ENCODE results near the gene TNNI3K. TPM values are rescaled to one million over a fixed set of nuclear protein-coding genes. Genes with fewer than 3 reads are reported as not detected.

TNNI3K gene
- total RNA-seq, 1 donor from 2014 or later, result not detected

DNA sequence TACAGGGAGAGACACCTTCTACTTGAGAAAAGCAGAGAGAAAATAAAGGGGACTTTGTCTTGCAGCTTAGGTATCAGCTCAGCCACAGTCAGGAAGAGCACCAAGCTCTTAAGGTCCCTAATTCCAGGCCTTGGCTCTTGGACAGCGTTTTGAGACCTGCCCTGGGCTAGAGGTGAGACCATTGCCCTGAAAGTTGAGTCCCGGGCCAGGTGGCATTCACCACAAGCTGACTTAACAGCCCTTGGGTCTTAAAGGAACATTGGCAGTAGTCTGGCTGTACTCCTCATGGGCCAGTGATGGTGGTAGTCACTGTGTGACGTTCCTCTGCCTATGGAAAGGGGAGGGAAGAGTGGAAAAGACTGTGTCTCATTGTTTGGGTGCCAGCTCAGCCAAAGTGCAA is 11.7 kb upstream of the TNNI3K start:
- H3K9me3 Mint-ChIP-seq (ENCODE audit: unreplicated experiment), result peaks cover 36% of the 10 kb centered on the region
- H3K4me1 Mint-ChIP-seq (ENCODE audit: unreplicated experiment), result peaks cover 5% of the 10 kb centered on the region
- H3K27ac Mint-ChIP-seq (ENCODE audit: unreplicated experiment), result no peak overlapping the region
- TF ChIP-seq, protein P1, sequence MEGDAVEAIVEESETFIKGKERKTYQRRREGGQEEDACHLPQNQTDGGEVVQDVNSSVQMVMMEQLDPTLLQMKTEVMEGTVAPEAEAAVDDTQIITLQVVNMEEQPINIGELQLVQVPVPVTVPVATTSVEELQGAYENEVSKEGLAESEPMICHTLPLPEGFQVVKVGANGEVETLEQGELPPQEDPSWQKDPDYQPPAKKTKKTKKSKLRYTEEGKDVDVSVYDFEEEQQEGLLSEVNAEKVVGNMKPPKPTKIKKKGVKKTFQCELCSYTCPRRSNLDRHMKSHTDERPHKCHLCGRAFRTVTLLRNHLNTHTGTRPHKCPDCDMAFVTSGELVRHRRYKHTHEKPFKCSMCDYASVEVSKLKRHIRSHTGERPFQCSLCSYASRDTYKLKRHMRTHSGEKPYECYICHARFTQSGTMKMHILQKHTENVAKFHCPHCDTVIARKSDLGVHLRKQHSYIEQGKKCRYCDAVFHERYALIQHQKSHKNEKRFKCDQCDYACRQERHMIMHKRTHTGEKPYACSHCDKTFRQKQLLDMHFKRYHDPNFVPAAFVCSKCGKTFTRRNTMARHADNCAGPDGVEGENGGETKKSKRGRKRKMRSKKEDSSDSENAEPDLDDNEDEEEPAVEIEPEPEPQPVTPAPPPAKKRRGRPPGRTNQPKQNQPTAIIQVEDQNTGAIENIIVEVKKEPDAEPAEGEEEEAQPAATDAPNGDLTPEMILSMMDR (IDR thresholded peaks at IDR 0.05), result no peak
- no peak overlapping the region for H3K4me3 Mint-ChIP-seq (ENCODE audit: unreplicated experiment)
- DNase-seq (ENCODE audit: extremely low spot score, unreplicated experiment), result no peak
- H3K36me3 Mint-ChIP-seq (ENCODE audit: unreplicated experiment), result no peaks in the 10 kb centered on the region
- H3K27me3 Mint-ChIP-seq (ENCODE audit: unreplicated experiment), result peaks cover 22% of the 10 kb centered on the region

DNA sequence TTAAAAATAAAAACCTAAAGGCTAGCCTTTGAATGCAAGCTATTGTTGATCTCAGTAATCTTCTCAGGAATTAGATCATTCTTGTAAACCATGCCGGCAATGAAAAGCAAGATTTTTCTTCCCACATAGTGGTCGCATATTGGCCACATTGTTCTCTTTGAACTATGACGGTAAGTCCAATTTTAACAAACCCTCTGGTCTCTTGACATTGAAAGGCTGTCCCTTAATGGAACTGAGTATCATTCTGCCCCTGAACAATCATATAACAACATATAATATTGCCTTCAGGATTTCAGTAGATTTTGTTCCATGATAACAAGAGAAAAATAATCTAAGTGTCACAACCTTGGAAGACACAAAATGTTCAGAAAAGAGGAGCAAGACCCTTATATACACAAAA is 1.3 kb downstream of the TNNI3K start:
- Mint-ChIP-seq H3K4me3 (ENCODE audit: unreplicated experiment) (no peak overlapping the region), H3K4me1 (ENCODE audit: unreplicated experiment) (no peaks in the 10 kb centered on the region), H3K9me3 (ENCODE audit: unreplicated experiment) (no peaks in the 10 kb centered on the region), H3K27ac (ENCODE audit: unreplicated experiment) (no peak overlapping the region), H3K36me3 (ENCODE audit: unreplicated experiment) (no peaks in the 10 kb centered on the region), H3K27me3 (ENCODE audit: unreplicated experiment) (peaks cover 3% of the 10 kb centered on the region)
- no peak for DNase-seq (ENCODE audit: extremely low spot score, unreplicated experiment)
- TF ChIP-seq, protein P1 (IDR thresholded peaks at IDR 0.05), result no peak

DNA sequence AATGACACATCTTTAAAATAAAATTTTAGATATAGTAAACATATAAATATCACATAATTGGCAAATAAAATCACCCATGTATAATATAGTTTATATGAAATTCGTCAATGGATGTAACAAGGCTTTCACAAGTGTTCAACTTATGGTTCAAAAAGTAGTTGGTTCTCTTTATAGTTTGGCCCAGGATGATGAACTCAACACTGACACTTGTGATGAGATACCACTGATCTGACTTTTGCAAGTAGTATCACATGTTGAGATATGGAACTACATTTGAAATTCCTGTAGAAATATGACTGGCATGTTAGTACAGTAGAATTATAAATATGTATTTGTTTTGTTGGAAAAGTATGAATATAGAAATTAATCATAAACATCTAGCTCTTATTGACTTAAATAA is 1.8 kb downstream of the TNNI3K start:
- Mint-ChIP-seq H3K27me3 (ENCODE audit: unreplicated experiment) (peaks cover 3% of the 10 kb centered on the region), H3K36me3 (ENCODE audit: unreplicated experiment) (no peaks in the 10 kb centered on the region), H3K4me1 (ENCODE audit: unreplicated experiment) (no peaks in the 10 kb centered on the region), H3K4me3 (ENCODE audit: unreplicated experiment) (no peak overlapping the region), H3K9me3 (ENCODE audit: unreplicated experiment) (no peaks in the 10 kb centered on the region), H3K27ac (ENCODE audit: unreplicated experiment) (no peak overlapping the region)
- no peak for DNase-seq (ENCODE audit: extremely low spot score, unreplicated experiment)
- TF ChIP-seq, protein P1 (IDR thresholded peaks at IDR 0.05), result no peak

DNA sequence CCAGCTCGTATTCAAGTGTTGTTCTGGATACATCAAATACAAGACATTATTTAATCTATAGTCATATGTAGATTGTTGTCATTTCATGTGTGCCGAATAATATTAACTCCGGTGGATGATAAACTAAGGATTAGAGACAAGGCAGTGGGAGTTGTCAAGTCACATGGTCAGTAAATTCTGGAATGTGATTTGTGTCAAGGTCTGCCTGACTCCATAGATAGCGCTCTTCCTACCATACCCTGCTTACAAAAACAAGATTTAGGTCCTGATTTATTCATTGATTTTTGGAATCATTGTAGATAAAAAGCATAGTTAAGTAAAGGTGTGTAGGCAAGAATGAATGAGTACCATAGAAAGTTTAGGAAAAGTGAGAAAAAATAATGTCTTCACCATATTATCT is 2.6 kb downstream of the TNNI3K start:
- Mint-ChIP-seq H3K9me3 (ENCODE audit: unreplicated experiment) (no peaks in the 10 kb centered on the region), H3K4me3 (ENCODE audit: unreplicated experiment) (no peak overlapping the region), H3K4me1 (ENCODE audit: unreplicated experiment) (no peaks in the 10 kb centered on the region), H3K27ac (ENCODE audit: unreplicated experiment) (no peak overlapping the region), H3K36me3 (ENCODE audit: unreplicated experiment) (no peaks in the 10 kb centered on the region), H3K27me3 (ENCODE audit: unreplicated experiment) (peaks cover 3% of the 10 kb centered on the region)
- TF ChIP-seq, protein P1 (IDR thresholded peaks at IDR 0.05), result no peak
- no peak for DNase-seq (ENCODE audit: extremely low spot score, unreplicated experiment)

DNA sequence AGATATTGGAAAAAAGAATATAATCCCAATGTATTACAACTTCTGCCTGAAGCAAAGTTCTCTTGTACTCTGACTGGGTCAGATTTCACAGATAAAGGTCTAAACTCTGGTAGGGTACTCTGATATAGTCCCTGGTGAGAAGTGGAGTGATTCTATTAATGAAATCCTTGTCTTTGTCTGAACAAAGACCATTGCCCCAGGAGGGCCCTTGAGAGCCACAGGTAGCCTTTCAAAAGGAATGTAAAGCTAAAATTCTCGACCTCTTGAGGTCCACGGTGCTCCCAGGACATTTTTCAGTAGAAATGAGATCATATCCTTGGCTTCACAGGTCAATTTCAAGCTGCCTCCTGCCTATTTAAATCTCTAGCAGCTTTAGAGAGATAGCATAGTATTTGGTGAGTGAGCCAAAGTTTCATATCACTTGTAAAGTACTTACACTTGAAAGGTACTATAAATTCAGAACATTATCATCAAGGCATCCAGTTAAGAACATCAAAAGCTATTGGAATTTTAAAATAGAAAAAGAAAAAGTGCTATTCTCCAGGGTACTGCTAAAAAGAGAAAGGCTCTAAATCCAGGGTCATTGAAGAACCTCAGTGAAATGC is 10.1 kb downstream of the TNNI3K start:
- H3K4me3 Mint-ChIP-seq (ENCODE audit: unreplicated experiment), result no peak overlapping the region
- TF ChIP-seq, protein P1 (IDR thresholded peaks at IDR 0.05), result no peak
- no peak overlapping the region for H3K27ac Mint-ChIP-seq (ENCODE audit: unreplicated experiment)
- peaks cover 3% of the 10 kb centered on the region for H3K9me3 Mint-ChIP-seq (ENCODE audit: unreplicated experiment)
- peaks cover 2% of the 10 kb centered on the region for H3K27me3 Mint-ChIP-seq (ENCODE audit: unreplicated experiment)
- no peak for DNase-seq (ENCODE audit: extremely low spot score, unreplicated experiment)
- H3K36me3 Mint-ChIP-seq (ENCODE audit: unreplicated experiment), result no peaks in the 10 kb centered on the region
- no peaks in the 10 kb centered on the region for H3K4me1 Mint-ChIP-seq (ENCODE audit: unreplicated experiment)

All from osteocyte (in vitro differentiated cells).